Activated T-cell treated with anti-CD3 and anti-CD28 coated beads for 48 hours (primary cell): Measurements from ENCODE around the gene EIF1.
"Not testable (repeated sequence)": the region's sequence is repeated elsewhere in the genome, so short reads cannot be mapped to it uniquely, and the experiment has no call there.

Experiments
- DNase-seq: peaks from one replicate; pipeline ENCODE4 v3.0.0-alpha.2; 2020; ENCODE audit warnings: low read depth

Gene EIF1

GRCh38 chr17:41688641-41689496 is at the start of gene EIF1:
EIF1 (plus strand) TSS chr17:41688885; CDS start chr17:41689039, 154 bp downstream.
- peak; percentile 99 for DNase-seq

- no peak for DNase-seq
Measured at GRCh38 chr17:41638941-41639340, 49.7 kb upstream of the EIF1 start.

- DNase-seq: no peak
Measured at GRCh38 chr17:41639492-41640473, 48.9 kb upstream of the EIF1 start.

- DNase-seq: not testable (repeated sequence)
Measured at GRCh38 chr17:41640596-41640995, 48.1 kb upstream of the EIF1 start.

GRCh38 chr17:41642252-41643156 is 46.2 kb upstream of the EIF1 start:
- no peak for DNase-seq

- no peak for DNase-seq
Measured at GRCh38 chr17:41647038-41647813, 41.5 kb upstream of the EIF1 start.

GRCh38 chr17:41647940-41648410 is 40.7 kb upstream of the EIF1 start:
- DNase-seq: peak; percentile 87

GRCh38 chr17:41648411-41649195 is 40.1 kb upstream of the EIF1 start:
- DNase-seq: peak; percentile 81

- DNase-seq: no peak
Measured at GRCh38 chr17:41649923-41650519, 38.7 kb upstream of the EIF1 start.

GRCh38 chr17:41650794-41651624 is 37.7 kb upstream of the EIF1 start:
- no peak for DNase-seq

- DNase-seq: no peak
Measured at GRCh38 chr17:41651625-41652460, 36.8 kb upstream of the EIF1 start.

- DNase-seq: no peak
Measured at GRCh38 chr17:41652461-41652970, 36.2 kb upstream of the EIF1 start.

- no peak for DNase-seq
Measured at GRCh38 chr17:41653421-41653820, 35.3 kb upstream of the EIF1 start.

- no peak for DNase-seq
Measured at GRCh38 chr17:41653892-41654677, 34.6 kb upstream of the EIF1 start.

- DNase-seq: no peak
Measured at GRCh38 chr17:41654678-41655607, 33.7 kb upstream of the EIF1 start.
